Ovary (tissue), 9 donors: ENCODE measurements around the gene ARHGEF4. TPM values are rescaled to one million over a fixed set of nuclear protein-coding genes. Genes with fewer than 3 reads are reported as not detected.
"Not testable (repeated sequence)": the region's sequence is repeated elsewhere in the genome, so short reads cannot be mapped to it uniquely, and the experiment has no call there.

Source experiments
- DNase-seq, 5 donors: peaks; one replicate each; pipeline ENCODE4 v3.0.0-alpha.2; 2019 to 2020
- H3K27ac ChIP-seq, 2 donors: fragments of 200-600 bp; one replicate each; pipeline versions ENCODE4 v1.5.1 to v1.8.0; 2019 to 2022
- H3K27me3 ChIP-seq: fragments of 200-600 bp; one replicate; pipeline ENCODE4 v1.8.0; 2022
- H3K36me3 ChIP-seq: fragments of 200-600 bp; sonication (generic); one replicate; pipeline ENCODE4 v1.5.1; 2019
- H3K4me1 ChIP-seq: one replicate; pipeline ENCODE4 v1.8.1; 2013; ENCODE audit warnings: mild to moderate bottlenecking, moderate library complexity; ENCODE audit not compliant: insufficient read depth
- H3K4me3 ChIP-seq: fragments of 200-600 bp; sonication (generic); one replicate; pipeline ENCODE4 v1.5.1; 2017
- H3K9me3 ChIP-seq, 2 donors: fragments of 200-600 bp in 1 of 2; sonication (generic) in 1 of 2; one replicate each; pipeline versions ENCODE4 v1.5.1 to v1.8.1; 2013 to 2019; ENCODE audit warnings: mild to moderate bottlenecking in 1 of 2, moderate library complexity in 1 of 2
- EP300 ChIP-seq: sonication (generic); formaldehyde crosslinking; IDR thresholded peaks from one replicate; pipeline ENCODE4 v1.6.1; 2017; ENCODE audit warnings: antibody characterized with exemption
- POLR2A ChIP-seq: fragments of 450-650 bp; IDR thresholded peaks from one replicate; pipeline ENCODE4 v1.6.1; 2017; ENCODE audit warnings: antibody characterized with exemption, mild to moderate bottlenecking, moderate library complexity
- WGBS, 3 donors: extraction: QIAGEN DNeasy Blood & Tissue Kit in 1 of 3; methylation state at CpG; one replicate each; pipeline versions ENCODE4 v1.1.5 to v1.1.7; 2013 to 2017; 5-methylcytosine and 5-hydroxymethylcytosine counted together
- intact Hi-C, 4 donors: fragments of 100-400 bp; cut with DNase I; formaldehyde crosslinking; loops; one replicate each; pipeline versions ENCODE4 v1.11.0 to v1.15.1; 2022 to 2023
- polyA plus RNA-seq, 2 donors: library from polyadenylated mRNA; stranded (reverse); fragments of 200-250 nt in 1 of 2; fragments of 350-450 nt in 1 of 2; fragmentation: Illumina TruSeq in 1 of 2; extraction: RNeasy Lipid Tissue Mini Kit (QIAGEN cat#74804) in 1 of 2; gene quantifications; one replicate each; pipeline ENCODE4 v1.2.3, GENCODE V29; 2013 to 2014
- total RNA-seq, 7 donors: library from RNA; depleted of rRNA in 2 of 7; stranded (reverse); fragments of >200 nt in 2 of 7; fragmentation: NEBNext Ultra II Directional in 3 of 7; extraction: Animal tissue kit (Norgen Biotek cat#: 25700) in 3 of 7; gene quantifications; one replicate each; pipeline versions ENCODE4 v1.1.0 to v1.2.4, GENCODE V29; 2016 to 2023
- TF ChIP-seq, protein P1 (sequence below), 3 donors: fragments of 450-650 bp in 2 of 3; fragments of 200-600 bp in 1 of 3; IDR thresholded peaks; one replicate each; pipeline versions ENCODE4 v1.5.1 to v1.8.0; 2016 to 2022; ENCODE audit warnings: antibody characterized with exemption in 3 of 3, mild to moderate bottlenecking in 1 of 3
- donor health status: DM: no; HTN: no; CAD: no; lungs with moderate emphysema.
- donor health status: DM: no; HTN: no; CAD: no.
- donor health status: Bipolar disorder and iron deficiency.
- donor health status: DM: yes; HTN: yes; CAD: no.
- donor health status: DM: no; HTN: no; CAD: no.
- donor health status: DM: yes; HTN: yes; CAD: no.

ARHGEF4 gene
- total and polyA plus RNA-seq, 9 donors: 8.6 to 27.4 (median 18.0) TPM

DNA sequence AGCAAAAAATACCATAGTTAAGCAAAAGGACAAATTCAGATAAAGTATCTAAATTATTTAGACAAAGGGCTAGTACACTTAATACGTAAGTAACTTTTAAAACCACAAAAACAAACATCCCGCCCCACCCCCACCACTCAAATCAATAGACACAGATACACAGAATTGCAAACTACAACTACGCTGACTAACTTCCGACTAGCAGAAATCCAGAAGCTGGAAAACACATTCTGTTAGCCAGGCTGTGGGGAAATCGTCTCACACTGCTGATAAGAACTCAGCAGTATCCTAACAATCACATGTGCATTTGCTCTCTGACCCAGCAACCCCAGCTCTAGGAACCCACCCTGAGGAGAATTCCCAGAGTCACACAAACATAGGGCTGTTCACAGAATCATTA lies 240.0 kb downstream of the ARHGEF4 start:
- Histone ChIP-seq H3K27ac (no peak overlapping the region), H3K9me3 (no peaks in the 10 kb centered on the region), H3K4me3 (no peak overlapping the region), H3K36me3 (no peaks in the 10 kb centered on the region), H3K4me1 (peaks cover 1% of the 10 kb centered on the region), H3K27me3 (no peaks in the 10 kb centered on the region)
- intact Hi-C loops: no loop called here
- 69 to 80% (median 72%) methylated on average over 5 of the region's 5 CpGs for WGBS, 3 donors
- TF ChIP-seq, protein P1, sequence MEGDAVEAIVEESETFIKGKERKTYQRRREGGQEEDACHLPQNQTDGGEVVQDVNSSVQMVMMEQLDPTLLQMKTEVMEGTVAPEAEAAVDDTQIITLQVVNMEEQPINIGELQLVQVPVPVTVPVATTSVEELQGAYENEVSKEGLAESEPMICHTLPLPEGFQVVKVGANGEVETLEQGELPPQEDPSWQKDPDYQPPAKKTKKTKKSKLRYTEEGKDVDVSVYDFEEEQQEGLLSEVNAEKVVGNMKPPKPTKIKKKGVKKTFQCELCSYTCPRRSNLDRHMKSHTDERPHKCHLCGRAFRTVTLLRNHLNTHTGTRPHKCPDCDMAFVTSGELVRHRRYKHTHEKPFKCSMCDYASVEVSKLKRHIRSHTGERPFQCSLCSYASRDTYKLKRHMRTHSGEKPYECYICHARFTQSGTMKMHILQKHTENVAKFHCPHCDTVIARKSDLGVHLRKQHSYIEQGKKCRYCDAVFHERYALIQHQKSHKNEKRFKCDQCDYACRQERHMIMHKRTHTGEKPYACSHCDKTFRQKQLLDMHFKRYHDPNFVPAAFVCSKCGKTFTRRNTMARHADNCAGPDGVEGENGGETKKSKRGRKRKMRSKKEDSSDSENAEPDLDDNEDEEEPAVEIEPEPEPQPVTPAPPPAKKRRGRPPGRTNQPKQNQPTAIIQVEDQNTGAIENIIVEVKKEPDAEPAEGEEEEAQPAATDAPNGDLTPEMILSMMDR (IDR thresholded peaks at IDR 0.05): no peak
- DNase-seq: no peak

DNA sequence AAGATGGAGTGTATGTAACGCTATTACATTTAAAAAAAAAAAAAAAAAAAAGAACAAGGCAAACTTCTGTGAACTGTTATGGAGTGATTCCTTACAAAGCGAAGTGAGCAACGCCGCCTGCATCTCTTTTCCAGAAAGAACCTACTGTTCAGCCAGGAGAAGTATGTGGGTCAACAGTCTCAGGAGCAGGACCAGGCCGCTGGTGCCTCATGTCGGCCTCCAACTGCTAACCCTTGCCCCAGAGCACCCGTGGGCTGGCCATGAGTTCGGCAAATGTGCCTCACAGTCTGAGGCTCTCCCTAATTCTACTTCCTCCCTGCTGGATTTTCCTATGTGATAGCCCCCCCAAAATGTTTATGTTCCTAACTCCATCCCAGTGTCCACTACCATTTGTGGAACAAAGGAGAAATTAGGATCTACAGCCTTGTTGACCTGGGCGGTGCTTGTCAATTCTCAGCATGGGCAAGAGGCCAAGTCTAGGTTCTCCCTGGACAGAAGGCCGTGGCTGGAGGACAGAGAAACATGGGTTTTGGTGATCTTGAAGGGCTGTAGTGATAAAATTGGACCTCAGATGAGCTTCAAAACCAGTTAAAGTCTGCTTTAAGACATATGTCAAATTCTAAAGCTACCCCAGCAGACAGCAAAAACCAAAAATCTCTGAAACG lies 240.6 kb downstream of the ARHGEF4 start:
- Histone ChIP-seq H3K4me1 (peaks cover 5% of the 10 kb centered on the region), H3K9me3 (no peaks in the 10 kb centered on the region), H3K36me3 (no peaks in the 10 kb centered on the region), H3K4me3 (no peak overlapping the region), H3K27ac (no peak overlapping the region), H3K27me3 (no peaks in the 10 kb centered on the region)
- no peak for DNase-seq
- intact Hi-C loops: no loop called here
- TF ChIP-seq EP300 (no peak), POLR2A (no peak)
- TF ChIP-seq, protein P1 (IDR thresholded peaks at IDR 0.05): no peak
- WGBS, 3 donors: 83 to 84% (median 83%) methylated on average over 11 of the region's 11 CpGs

DNA sequence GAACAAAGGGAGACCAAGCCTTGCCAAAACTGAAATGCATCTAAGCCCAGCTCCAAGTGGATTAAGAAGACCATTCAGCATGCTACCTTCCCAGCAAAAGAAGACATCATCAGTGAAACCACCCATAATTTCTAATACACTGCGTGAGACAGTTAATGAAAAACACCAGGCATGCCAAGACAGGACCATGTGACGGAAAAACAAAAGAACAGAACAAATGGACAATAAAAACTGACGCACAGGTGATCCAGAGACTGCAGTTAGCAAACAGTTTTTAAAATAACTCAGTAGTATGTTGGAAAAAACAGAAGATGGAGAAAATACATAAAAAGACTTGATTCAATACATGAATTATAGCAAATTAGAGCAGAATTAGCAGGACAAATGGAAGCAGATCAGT lies 241.3 kb downstream of the ARHGEF4 start:
- Histone ChIP-seq H3K27me3 (no peaks in the 10 kb centered on the region), H3K4me3 (no peak overlapping the region), H3K27ac (no peak overlapping the region), H3K4me1 (peaks cover 5% of the 10 kb centered on the region), H3K36me3 (no peaks in the 10 kb centered on the region), H3K9me3 (no peaks in the 10 kb centered on the region)
- no peak for DNase-seq
- WGBS, 3 donors: 89 to 93% (median 93%) methylated on average over 3 of the region's 3 CpGs
- TF ChIP-seq, protein P1 (IDR thresholded peaks at IDR 0.05): no peak
- TF ChIP-seq POLR2A: no peak
- no peak for TF ChIP-seq EP300
- intact Hi-C loops: no loop called here

DNA sequence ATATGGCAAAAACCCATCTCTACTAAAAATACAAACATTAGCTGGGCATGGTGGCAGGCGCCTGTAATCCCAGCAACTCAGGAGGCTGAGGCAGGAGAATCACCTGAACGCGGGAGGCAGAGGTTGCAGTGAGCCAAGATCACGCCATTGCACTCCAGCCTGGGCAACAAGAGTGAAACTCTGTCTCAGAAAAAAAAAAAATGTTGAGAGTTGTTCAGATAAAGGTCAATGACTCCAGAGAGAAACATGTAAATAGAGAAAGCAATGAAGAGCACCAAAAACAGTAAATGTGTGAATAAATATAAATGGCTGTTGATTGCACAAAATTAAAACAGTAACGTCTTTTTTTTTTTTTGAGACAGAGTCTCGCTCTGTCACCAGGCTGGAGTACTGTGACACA lies 243.2 kb downstream of the ARHGEF4 start:
- H3K9me3 ChIP-seq, H3K27ac ChIP-seq, DNase-seq, H3K4me3 ChIP-seq, H3K4me1 ChIP-seq, H3K27me3 ChIP-seq, H3K36me3 ChIP-seq, intact Hi-C loops: not testable (repeated sequence)
- WGBS, 3 donors: 83 to 88% (median 87%) methylated on average over 6 of the region's 6 CpGs

DNA sequence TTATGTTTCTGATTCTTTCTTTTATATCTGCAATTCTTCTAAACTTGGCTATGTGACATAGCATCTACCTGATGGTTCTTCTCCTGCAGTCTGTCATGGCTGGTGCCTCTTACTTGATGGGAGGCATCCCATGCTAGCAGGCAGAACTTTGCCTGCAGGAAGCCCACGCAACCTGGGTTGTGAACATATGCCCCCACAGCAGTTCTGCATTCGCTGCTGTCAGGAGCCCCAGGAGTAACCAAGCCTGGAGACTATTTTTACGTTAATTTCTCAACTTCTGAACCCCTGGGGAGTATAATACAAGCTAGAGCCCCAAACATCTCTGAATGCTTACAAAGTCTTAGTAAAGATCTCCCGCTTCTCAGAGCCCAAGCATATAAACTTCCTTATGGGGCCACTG lies 244.5 kb downstream of the ARHGEF4 start:
- Histone ChIP-seq H3K36me3 (no peaks in the 10 kb centered on the region), H3K27ac (no peak overlapping the region), H3K4me3 (no peak overlapping the region), H3K4me1 (peaks cover 5% of the 10 kb centered on the region), H3K27me3 (no peaks in the 10 kb centered on the region), H3K9me3 (no peaks in the 10 kb centered on the region)
- no peak for DNase-seq
- WGBS, 3 donors: 73 to 83% (median 73%) methylated on average over 4 of the region's 4 CpGs
- intact Hi-C loops: no loop called here
- no peak for TF ChIP-seq POLR2A
- no peak for TF ChIP-seq EP300
- TF ChIP-seq, protein P1 (IDR thresholded peaks at IDR 0.05): no peak
